GM12872 (cell line): ENCODE measurements around the gene MFSD2B.

Experiments
- CTCF ChIP-seq: IDR thresholded peaks from 3 replicates; pipeline ENCODE4 v1.5.1; 2011; ENCODE audit warnings: low read depth, mild to moderate bottlenecking, low read length, moderate library complexity; ENCODE audit not compliant: insufficient read depth

Gene MFSD2B

GRCh38 chr2:24050041-24050979 lies 40.4 kb downstream of the MFSD2B start:
- no peak for TF ChIP-seq CTCF

- no peak for TF ChIP-seq CTCF
These were observed 41.9 kb downstream of the MFSD2B start for GRCh38 chr2:24051833-24052232.

- no peak for TF ChIP-seq CTCF
These were observed 43.1 kb downstream of the MFSD2B start for GRCh38 chr2:24052951-24053350.

- TF ChIP-seq CTCF, result no peak
These were observed 44.6 kb downstream of the MFSD2B start for GRCh38 chr2:24054366-24055010.

- no peak for TF ChIP-seq CTCF
These were observed 45.9 kb downstream of the MFSD2B start for GRCh38 chr2:24055750-24056149.

GRCh38 chr2:24058564-24059271 lies 48.8 kb downstream of the MFSD2B start:
- TF ChIP-seq CTCF, result no peak

- TF ChIP-seq CTCF, result no peak
These were observed 55.5 kb downstream of the MFSD2B start for GRCh38 chr2:24065341-24065740.
